Heart left ventricle (tissue), 16 donors: Measurements from ENCODE around the gene STH. TPM values are rescaled to one million over a fixed set of nuclear protein-coding genes. Genes with fewer than 3 reads are reported as not detected.

Experiments used
- ATAC-seq, 4 donors: fragments of 200-7000 bp; cut with Tn5 transposase; one replicate each; pipeline ENCODE4 v1.9.1; 2020 to 2022; ENCODE audit warnings: moderate library complexity in 4 of 4, mild to moderate bottlenecking in 3 of 4, moderate number of reproducible peaks in 1 of 4
- DNase-seq, 5 donors: peaks; one replicate each; pipeline ENCODE4 v3.0.0-alpha.2; 2020
- H3K27ac ChIP-seq, 12 donors: fragments of 200-600 bp; sonication (generic) in 4 of 12; one replicate each; pipeline versions ENCODE4 v1.5.0 to v1.8.0; 2016 to 2022; ENCODE audit warnings: mild to moderate bottlenecking in 2 of 12
- H3K27me3 ChIP-seq, 9 donors: fragments of 200-600 bp; sonication (generic) in 2 of 9; one replicate each; pipeline versions ENCODE4 v1.5.1 to v1.8.0; 2016 to 2022; ENCODE audit warnings: mild to moderate bottlenecking in 3 of 9
- H3K36me3 ChIP-seq, 9 donors: fragments of 200-600 bp; sonication (generic) in 2 of 9; one replicate each; pipeline versions ENCODE4 v1.5.0 to v1.8.0; 2018 to 2022; ENCODE audit warnings: mild to moderate bottlenecking in 2 of 9
- H3K4me1 ChIP-seq, 12 donors: fragments of 200-600 bp; sonication (generic) in 4 of 12; one replicate each; pipeline versions ENCODE4 v1.5.0 to v1.8.0; 2016 to 2022; ENCODE audit warnings: mild to moderate bottlenecking in 3 of 12
- H3K4me3 ChIP-seq, 12 donors: fragments of 200-600 bp; sonication (generic) in 4 of 12; one replicate each; pipeline versions ENCODE4 v1.5.0 to v1.8.0; 2017 to 2022; ENCODE audit warnings: mild to moderate bottlenecking in 9 of 12, moderate library complexity in 4 of 12
- H3K9me3 ChIP-seq, 12 donors: fragments of 200-600 bp; sonication (generic) in 4 of 12; one replicate each; pipeline versions ENCODE4 v1.5.0 to v1.8.0; 2016 to 2022; ENCODE audit warnings: mild to moderate bottlenecking in 1 of 12
- CTCF ChIP-seq, 12 donors: fragments of 200-600 bp; sonication (generic) in 4 of 12; IDR thresholded peaks; one replicate each; pipeline versions ENCODE4 v1.5.0 to v1.8.0; 2018 to 2022; ENCODE audit warnings: antibody characterized with exemption in 12 of 12, mild to moderate bottlenecking in 5 of 12
- POLR2A ChIP-seq, 2 donors: fragments of 450-650 bp; IDR thresholded peaks; one replicate each; pipeline ENCODE4 v1.6.1; 2017; ENCODE audit warnings: antibody characterized with exemption in 2 of 2, mild to moderate bottlenecking in 2 of 2, moderate library complexity in 2 of 2
- WGBS, 4 donors: extraction: QIAGEN DNeasy Blood & Tissue Kit in 2 of 4; methylation state at CpG; one replicate each; pipeline versions ENCODE4 v1.1.5 to v1.1.7; 2013 to 2018; 5-methylcytosine and 5-hydroxymethylcytosine counted together
- intact Hi-C, 10 donors: fragments of 100-400 bp; cut with DNase I; formaldehyde crosslinking; loops; one replicate each; pipeline versions ENCODE4 v1.11.1 to v1.14.2; 2022
- polyA plus RNA-seq, 2 donors: library from polyadenylated mRNA; stranded (reverse); fragments of 200-250 nt; gene quantifications; one replicate each; pipeline ENCODE4 v1.2.3, GENCODE V29; 2013
- total RNA-seq, 9 donors: library from RNA; depleted of rRNA in 2 of 9; stranded (reverse); fragments of >200 nt in 2 of 9; fragmentation: NEBNext Ultra II Directional in 3 of 9; extraction: Animal tissue kit (Norgen Biotek cat#: 25700) in 3 of 9; gene quantifications; one replicate each; pipeline versions ENCODE4 v1.1.0 to v1.2.4, GENCODE V29; 2016 to 2023
- donor health status: ischemic (EF 13 %, LVEDD 7.1; RV severe dilation, severe dysfunction).
- donor health status: healthy with polysubstance abuse.
- donor health status: DM: no; HTN: yes; CAD: no.
- donor health status: DM: no; HTN: no; CAD: no.
- donor health status: ischemic (EF 25% LVEDD 6.9; RV normal size, moderate dysfunction).
- donor health status: ischemic (EF 25% LVEDD 5.7; RV mildly dilated, moderate dysfunction).
- donor health status: healthy.
- donor health status: DM: yes; HTN: yes; CAD: no.
- donor health status: ischemic (EF 35%, LVEDD 5.7; RV mildly dilated, moderate dysfunction).
- donor health status: nonischemic (EF 11% LVEDD 7.7; RV severe dilation, severe dysfunction).
- donor health status: DM: yes; HTN: yes; CAD: no.
- donor health status: PGD.
- donor health status: ischemic (EF 29% LVEDD 5.4; RV normal size, mild dysfunction).
- donor health status: nonischemic (EF 23%, LVEDD 6.1; RV moderate dilation, normal function).

Gene STH
- total and polyA plus RNA-seq, 11 donors: 0.56 to 1.6 TPM; not detected in 9

- ATAC-seq (no peak), DNase-seq (peak in 1 of 5 donors; percentile 19)
- no peak for TF ChIP-seq CTCF (IDR thresholded peaks at IDR 0.05)
- TF ChIP-seq POLR2A (IDR thresholded peaks at IDR 0.05): no peak
- Histone ChIP-seq H3K27ac (no peak overlapping the region), H3K27me3 (no peaks in the 10 kb centered on the region), H3K4me1 (no peaks in the 10 kb centered on the region), H3K36me3 (peaks cover 0 to 10% (median 0%) of the 10 kb centered on the region in 9 donors), H3K9me3 (no peaks in the 10 kb centered on the region), H3K4me3 (no peak overlapping the region)
- intact Hi-C loops: no loop called here
- WGBS, 4 donors: 77 to 82% (median 80%) methylated on average over 4 to 5 of the region's 5 CpGs
These were observed 11.3 kb upstream of the STH start for GRCh38 chr17:45987706-45988105.

GRCh38 chr17:45989759-45990158 is 9.3 kb upstream of the STH start:
- no peaks in the 10 kb centered on the region for H3K4me1 ChIP-seq
- TF ChIP-seq CTCF (IDR thresholded peaks at IDR 0.05): no peak
- TF ChIP-seq POLR2A (IDR thresholded peaks at IDR 0.05): no peak
- ATAC-seq (no peak), DNase-seq (no peak)
- whole genome bisulfite sequencing, 4 donors: 72 to 75% (median 74%) methylated on average over 3 of the region's 3 CpGs
- no peak overlapping the region for H3K27ac ChIP-seq
- H3K9me3 ChIP-seq: no peaks in the 10 kb centered on the region
- no peaks in the 10 kb centered on the region for H3K27me3 ChIP-seq
- intact Hi-C loops: no loop called here
- H3K4me3 ChIP-seq: no peak overlapping the region
- no peaks in the 10 kb centered on the region for H3K36me3 ChIP-seq

- H3K4me3 ChIP-seq: no peak overlapping the region
- H3K4me1 ChIP-seq: no peaks in the 10 kb centered on the region
- ATAC-seq: no peak
- H3K9me3 ChIP-seq: no peaks in the 10 kb centered on the region
- intact Hi-C loops: no loop called here
- peak in 1 of 5 donors; percentile 5 for DNase-seq
- 82 to 93% (median 87%) methylated on average over 6 of the region's 6 CpGs for WGBS, 4 donors
- TF ChIP-seq POLR2A (IDR thresholded peaks at IDR 0.05): no peak
- no peak for TF ChIP-seq CTCF (IDR thresholded peaks at IDR 0.05)
- H3K27ac ChIP-seq: no peak overlapping the region
- H3K27me3 ChIP-seq: no peaks in the 10 kb centered on the region
- H3K36me3 ChIP-seq: no peaks in the 10 kb centered on the region
These were observed 8.2 kb upstream of the STH start for GRCh38 chr17:45990886-45991285.

- no peaks in the 10 kb centered on the region for H3K4me1 ChIP-seq
- ATAC-seq: no peak
- no peaks in the 10 kb centered on the region for H3K9me3 ChIP-seq
- no peak overlapping the region for H3K27ac ChIP-seq
- intact Hi-C loops: no loop called here
- no peaks in the 10 kb centered on the region for H3K36me3 ChIP-seq
- peak in 1 of 5 donors; percentile 4 for DNase-seq
- H3K4me3 ChIP-seq: no peak overlapping the region
- whole genome bisulfite sequencing, 4 donors: 82 to 89% (median 84%) methylated on average over 6 to 10 of the region's 10 CpGs
- TF ChIP-seq CTCF (IDR thresholded peaks at IDR 0.05): no peak
- TF ChIP-seq POLR2A (IDR thresholded peaks at IDR 0.05): no peak
- H3K27me3 ChIP-seq: no peaks in the 10 kb centered on the region
These were observed 7.7 kb upstream of the STH start for GRCh38 chr17:45991341-45991740.
